ENCODE data around the gene PCDH20.
"Not testable (repeated sequence)": the region's sequence is repeated elsewhere in the genome, so short reads cannot be mapped to it uniquely, and the experiment has no call there.

PCDH20 gene, protein sequence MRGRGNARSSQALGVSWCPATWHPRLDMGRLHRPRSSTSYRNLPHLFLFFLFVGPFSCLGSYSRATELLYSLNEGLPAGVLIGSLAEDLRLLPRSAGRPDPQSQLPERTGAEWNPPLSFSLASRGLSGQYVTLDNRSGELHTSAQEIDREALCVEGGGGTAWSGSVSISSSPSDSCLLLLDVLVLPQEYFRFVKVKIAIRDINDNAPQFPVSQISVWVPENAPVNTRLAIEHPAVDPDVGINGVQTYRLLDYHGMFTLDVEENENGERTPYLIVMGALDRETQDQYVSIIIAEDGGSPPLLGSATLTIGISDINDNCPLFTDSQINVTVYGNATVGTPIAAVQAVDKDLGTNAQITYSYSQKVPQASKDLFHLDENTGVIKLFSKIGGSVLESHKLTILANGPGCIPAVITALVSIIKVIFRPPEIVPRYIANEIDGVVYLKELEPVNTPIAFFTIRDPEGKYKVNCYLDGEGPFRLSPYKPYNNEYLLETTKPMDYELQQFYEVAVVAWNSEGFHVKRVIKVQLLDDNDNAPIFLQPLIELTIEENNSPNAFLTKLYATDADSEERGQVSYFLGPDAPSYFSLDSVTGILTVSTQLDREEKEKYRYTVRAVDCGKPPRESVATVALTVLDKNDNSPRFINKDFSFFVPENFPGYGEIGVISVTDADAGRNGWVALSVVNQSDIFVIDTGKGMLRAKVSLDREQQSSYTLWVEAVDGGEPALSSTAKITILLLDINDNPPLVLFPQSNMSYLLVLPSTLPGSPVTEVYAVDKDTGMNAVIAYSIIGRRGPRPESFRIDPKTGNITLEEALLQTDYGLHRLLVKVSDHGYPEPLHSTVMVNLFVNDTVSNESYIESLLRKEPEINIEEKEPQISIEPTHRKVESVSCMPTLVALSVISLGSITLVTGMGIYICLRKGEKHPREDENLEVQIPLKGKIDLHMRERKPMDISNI

DNA sequence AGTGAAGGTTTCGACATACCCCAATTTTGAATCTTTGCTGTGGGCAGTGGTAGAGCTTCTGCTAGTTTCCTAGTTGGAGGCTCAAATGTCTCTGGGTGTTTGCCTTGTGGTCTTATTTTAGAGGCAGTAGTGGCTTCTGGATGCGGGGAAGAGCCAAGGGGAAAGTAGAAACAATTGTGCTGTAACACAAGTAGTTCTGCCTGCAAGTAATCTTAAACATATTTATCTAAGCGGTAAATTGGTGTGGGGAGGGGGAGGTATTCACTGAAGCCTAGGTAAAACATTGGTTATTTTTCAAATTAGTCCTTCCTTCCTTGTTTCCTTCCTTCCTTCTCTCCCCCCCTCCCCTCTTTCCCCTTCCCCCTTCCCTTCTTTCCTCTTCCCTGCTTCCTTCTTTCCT is at the start of gene PCDH20:
PCDH20 (minus strand) TSS at position 101 of the 400 bp plus-strand sequence. CDS start 691 bp downstream, outside the sequence.
- no peak for DNase-seq

DNA sequence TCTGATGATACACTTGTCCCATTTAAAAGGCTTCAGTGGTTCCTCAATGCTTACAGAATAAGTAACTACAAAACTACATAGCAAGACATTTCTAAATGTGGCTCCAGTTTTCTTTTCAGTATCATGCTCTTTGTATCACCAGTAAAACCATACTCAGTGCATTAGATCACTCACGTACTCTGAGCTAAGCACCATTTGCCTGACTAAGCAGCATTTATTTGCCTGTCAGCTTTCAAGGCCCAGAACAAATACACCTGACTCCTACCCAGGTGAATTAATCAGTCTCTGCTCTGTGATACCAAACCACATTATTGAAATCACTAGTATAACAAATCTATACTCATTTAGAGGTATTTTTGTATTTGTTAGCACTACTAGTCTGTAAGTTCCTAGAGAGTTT is 47.4 kb upstream of the PCDH20 start:
- no peak for DNase-seq

DNA sequence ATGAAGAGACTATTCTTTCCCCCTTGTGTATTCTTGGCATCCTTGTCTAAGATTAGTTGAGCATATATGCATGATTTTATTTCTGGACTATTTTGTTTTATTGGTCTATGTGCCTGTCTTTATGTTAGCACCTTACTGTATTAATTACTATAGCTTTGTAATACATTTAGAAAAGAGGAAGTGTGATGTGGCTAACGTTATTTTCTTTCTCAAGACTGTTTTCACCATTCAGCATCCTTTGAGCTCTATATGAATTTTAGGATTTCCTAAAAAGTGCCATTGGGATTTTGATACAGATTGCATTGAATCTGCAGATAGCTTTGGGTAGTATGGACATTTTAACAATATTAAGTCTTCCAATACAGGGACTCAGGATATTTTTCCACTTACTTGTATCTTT is 37.5 kb upstream of the PCDH20 start:
- DNase-seq: no peak

DNA sequence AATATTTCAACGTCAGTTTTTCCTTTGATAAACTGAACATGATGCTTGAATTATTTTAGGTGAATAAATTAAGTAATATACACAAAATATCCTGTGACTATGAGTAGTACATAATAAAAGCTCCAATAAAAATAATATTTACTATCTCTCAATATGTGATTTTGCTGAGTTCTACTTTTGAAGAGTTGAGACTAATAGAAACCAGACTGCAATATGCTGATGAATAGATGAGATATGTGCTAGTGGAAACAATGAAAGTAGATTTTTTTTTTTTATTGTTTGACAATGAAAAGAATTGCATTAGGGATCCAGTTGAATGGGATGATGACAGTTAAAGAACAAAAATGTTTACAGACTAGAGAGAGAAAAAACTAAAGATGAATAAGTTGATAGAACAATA is 16.4 kb upstream of the PCDH20 start:
- no peak for DNase-seq

DNA sequence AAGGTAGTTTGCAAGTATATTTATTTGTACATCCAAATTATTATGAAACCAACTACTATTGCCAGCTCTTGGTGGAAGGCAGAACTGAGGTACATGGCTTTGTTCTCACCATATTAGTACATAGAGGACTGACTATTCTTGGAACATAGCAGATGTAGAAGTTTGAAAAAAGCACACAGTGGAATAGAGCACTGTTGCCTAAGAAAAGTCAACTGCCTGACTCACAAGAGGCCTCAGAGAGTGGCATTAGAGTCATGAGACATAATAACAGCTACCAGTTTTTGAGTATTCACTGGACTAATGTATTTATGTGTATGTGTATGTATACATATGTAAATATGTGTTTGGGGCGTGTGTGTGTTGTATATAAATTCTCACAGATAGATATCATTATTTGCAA is 8.3 kb upstream of the PCDH20 start:
- no peak for DNase-seq

DNA sequence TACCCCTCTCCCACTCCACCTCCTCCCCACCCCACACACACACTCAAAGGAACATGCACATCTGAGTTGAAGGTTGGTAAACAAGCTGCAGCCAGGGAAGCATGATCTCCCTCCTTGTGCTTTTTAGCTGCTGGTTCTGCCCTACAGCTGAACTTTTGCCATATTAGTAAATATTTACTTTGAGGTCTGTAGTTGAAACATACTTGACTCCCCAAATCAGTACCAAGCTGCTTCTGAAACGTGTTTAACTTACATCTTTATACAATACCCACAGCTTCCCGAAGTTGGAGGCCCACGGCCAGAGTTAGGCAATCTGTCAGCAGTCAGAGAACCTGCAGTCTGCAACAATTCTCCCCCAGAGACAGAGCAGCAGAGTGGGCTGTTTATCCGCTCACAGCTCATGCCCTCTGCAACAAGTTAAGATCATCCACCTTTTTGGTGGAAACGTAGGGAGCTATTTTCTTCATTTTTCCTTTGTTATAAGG is 1.5 kb upstream of the PCDH20 start:
- no peak for DNase-seq

DNA sequence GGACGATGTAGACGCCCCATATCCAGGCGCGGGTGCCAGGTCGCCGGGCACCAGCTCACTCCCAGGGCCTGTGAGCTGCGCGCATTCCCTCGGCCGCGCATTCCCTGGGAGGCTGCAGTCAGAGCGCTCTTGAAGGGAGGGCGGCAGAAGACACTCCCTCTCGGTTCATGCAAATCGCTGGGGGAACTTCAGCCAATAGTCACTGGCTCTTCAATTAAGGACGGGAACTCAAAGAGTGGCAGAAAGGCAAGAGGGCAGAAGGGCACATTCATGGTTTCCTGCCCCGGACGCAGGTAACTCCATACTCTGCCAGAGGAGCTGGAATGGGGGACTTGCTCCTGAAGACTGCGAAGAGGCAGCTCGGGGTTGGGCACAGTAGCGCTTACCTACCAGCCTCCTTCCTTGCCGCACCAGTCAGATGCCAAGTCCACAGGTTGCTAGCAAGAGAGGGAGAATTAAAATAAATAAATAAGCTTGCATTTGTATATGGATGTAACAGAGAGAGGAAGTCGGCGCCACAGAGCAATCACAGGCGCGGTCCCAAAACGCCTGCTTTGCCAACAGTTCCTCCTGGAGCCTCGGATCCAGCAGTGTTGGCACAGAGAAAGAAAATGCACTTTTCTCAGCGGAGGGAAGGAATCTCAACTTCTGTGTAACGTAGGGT is 459 bp downstream of the PCDH20 start:
- no peak for DNase-seq

DNA sequence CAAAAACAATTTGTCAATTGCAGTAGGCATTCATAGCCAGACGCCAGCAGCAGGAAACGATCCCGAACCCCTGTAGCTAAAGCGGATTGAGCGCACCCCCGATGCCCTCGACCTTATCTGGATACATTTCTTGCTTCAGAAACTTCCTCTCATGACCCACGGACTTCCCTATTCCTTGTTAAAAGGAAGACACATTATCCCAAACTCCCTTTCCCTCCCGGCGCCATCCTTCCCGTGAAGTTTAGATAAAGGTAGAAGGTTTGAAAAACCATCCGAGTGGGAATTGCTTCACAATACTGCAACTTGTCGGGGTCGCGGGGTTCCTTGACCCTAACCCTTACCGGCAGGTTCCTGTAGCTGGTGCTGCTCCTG is 977 bp downstream of the PCDH20 start:
- no peak for DNase-seq

DNA sequence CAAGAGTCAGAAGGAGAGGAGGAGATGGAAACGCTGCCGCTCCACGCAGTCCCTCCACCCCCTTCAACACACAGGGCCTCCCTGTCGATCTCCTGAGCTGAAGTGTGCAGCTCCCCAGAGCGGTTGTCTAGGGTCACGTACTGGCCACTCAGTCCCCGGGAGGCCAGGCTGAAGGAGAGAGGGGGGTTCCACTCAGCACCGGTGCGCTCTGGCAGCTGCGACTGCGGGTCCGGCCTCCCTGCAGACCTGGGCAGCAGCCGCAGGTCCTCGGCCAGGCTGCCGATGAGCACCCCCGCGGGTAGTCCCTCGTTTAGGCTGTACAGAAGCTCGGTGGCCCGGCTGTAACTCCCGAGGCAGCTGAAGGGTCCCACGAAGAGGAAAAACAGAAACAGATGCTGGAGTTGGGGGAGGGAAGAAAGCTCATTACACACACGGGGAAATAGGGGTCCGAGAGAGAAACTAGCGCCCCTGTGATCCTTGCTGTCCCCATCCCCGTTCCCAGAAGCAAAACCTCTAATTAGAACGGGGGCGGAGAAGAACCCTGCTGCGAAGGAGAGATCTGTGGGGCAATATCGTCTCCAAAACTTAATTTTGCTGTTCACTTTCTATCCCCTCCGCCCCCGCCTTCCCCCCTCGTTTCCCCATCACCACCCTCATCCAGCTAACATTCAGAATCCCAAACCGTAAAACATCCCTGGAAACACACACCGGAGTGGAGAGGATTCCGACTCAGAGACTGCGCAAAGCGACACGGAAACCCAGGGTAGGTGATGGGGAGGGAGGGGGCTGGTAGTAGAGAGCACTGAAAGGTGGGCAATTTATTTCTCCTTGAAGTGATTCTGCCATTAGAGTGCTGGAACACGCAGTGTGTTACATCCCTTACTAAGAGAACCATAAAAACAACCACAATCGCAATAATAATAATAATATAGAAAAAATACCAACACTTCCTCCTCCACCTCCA is 1.8 kb downstream of the PCDH20 start:
- no peak for DNase-seq

DNA sequence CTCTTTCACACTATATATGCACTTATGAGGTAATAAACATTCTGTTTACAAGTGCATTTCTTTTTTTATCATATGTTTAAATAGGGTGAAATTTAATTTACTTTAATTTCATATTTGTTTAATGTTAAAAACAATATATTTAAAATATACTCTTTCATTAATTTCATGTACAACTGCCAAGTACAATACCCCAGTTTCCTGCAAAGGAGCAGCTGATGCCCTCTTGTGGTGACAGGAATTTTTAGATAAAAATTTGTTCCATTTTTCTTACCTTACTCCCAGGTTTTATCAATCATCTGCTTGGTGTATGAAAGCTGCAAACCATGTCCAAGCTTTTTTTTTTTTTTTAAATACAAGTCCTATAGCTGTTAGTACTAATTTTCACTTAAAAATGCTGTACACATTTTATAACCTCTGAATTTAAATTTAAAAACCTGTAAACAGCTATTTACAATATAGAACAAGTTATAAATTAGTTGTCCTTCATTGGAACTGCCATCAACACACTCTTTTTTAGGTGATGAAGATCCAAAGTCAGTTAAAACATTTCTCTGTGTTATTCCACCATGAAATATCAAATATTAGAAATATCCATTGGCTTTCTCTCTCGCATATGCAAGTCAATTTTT is 4.9 kb downstream of the PCDH20 start:
- no peak for DNase-seq

DNA sequence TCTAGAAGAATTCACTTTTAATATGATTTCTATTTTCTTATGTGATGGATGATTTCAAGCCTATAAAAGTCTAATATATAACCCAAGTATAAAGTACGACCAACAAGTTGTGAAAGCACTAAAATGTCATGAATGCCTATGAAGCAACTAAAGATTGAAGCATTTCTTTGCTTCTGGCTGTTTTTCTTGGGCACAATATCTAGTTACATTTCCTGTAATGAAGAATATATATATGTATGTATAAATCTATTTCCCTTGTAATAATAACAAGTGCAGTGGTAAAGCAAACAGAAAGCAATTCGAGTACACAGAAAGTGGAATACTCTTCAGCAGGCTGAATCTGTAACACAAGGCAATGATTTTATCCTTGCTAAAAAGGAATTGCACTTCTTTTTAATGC is 5.4 kb downstream of the PCDH20 start:
- DNase-seq: no peak

DNA sequence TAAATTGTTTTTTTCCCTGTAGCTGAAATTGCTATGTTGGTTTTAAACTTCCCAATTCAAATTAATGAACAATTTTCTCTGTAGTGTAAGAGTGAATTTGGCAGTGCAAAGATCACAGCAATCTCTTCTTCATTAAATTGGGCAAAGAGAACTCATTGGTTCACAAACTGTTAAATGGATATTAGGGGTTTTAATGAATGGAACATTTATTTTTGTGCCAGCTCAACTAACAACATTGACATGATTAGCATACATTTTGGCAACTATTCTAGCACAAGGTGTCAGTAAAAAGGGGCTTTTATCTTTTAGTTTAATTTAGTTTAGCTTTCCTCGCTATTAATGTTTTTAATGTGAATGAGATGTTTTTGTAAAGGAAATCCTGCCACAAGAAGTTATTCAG is 7.1 kb downstream of the PCDH20 start:
- DNase-seq: no peak

DNA sequence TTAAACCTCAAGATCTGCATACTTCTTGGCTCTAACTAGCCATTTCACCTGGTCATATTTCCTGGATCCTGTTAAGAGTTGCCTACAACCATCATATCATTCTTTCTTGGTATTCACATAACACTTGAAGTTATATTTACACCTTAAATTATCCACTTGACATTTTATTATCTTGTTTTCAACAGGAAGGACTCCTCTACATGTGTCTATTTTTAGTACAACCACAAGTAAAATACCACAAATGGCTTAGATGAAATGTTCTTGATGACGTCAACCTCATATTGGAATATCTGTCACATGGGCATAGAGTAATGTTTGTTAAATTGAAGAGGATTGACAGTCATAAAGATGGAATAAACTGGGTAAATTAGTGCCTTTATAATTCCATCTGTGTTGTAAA is 9.4 kb downstream of the PCDH20 start:
- DNase-seq: no peak

DNA sequence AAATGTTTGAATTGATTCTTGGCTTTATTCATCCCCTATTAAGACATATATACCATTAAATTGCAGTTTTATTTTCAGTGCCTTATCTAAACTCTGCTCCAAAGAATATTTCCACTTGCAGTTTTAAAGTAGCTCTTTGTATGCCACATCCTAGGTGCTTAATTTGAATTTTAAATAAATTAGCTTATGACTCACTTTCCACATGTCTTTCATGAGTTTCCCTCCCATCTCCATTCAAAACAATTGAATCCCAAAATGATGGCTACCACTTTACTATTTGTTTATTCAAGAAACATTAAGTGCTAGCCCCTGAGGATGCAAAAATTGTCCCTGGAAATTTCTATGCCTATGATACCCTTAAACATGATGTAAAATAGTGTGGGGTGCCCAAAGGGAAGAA is 19.5 kb downstream of the PCDH20 start:
- DNase-seq: no peak

DNA sequence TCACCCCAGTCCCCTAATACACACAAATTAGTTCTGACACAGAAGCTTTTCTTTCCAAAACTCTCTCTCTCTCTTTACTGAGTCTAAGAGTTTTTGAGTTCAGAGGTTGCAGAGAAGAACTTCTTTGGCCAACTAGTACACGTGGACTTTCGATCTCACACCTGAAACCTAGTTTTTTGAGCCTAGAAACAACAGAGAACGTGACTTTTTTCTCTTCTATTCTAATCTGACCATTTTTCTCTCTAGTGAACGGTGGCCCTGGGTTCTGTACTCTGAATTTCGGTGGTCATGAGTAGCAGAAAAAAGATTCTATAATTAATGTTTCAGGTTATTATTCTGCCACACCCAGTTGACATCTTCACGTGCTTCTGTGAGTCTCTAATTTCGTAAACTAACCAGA is 24.2 kb downstream of the PCDH20 start:
- no peak for DNase-seq

DNA sequence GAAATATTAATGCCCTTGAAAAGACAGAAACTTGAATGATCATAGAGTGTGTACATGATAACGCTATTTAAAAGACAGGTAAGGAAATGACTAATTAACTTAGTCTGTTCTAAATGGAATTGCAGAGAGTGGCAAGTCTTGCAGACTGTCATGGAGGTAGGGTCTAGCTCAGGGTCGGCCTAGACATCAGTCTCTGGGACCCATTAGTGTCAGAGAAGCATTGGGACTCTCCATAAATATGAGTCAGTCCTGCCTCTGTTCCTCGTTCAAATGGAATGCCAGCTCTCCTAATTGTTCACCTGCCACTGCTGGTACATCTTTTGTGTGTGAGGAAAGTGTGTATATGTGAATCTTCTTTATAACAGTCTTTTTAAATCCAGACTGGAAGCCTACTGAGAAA is 28.0 kb downstream of the PCDH20 start:
- DNase-seq: no peak

DNA sequence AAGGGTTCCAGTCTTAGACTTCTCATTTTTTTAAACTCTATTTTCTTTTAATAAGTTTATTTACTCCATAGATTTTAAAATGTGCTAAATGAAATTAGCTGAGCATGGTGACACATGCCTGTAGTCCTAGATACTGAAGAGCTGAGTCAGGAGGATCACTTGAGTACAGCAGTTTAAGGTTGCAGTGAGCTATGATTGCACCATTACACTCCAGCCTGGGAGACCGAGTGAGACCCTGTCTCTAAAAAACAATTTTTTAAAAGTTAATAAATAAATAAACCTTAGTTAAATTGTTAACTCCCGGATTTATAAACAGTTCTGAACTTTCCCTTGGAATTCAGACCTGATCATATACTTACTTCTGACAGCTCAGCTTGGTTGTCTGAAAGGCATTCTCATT is 32.5 kb downstream of the PCDH20 start:
- DNase-seq: no peak

DNA sequence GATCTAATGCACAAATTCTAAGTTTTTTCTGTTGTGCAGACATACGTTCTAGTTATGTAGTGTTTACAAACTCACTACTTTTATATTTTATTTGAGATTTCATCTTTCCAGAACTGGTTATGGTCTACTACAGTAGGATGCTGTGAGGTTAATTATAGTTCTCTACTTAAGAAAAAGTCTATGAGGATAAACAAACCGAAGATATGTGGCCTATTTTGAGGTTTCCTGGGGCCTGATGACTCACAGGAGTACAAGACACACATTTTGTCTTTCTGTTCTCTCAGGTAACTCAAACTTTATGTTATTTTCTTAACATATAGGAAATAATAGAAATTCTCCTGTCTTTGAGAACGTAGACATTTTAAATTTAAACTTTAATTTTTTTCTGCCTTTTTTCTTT is 45.1 kb downstream of the PCDH20 start:
- DNase-seq: no peak

DNA sequence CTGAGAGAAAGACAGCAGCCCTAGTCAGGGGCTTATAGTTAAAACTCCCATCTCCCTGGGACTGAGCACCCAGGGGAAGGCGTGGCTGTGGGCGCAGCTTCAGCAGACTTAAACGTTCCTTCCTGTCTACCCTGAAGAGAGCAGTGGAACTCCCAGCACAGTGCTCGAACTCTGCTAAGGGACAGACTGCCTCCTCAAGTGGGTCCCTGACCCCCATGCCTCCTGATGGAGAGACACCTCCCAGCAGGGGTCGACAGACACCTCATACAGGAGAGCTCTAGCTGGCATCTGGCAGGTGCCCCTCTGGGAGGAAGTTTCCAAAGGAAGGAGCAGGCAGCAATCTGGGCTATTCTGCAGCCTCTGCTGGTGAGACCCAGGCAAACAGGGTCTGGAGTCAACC is 51.0 kb downstream of the PCDH20 start:
- DNase-seq: not testable (repeated sequence)

DNA sequence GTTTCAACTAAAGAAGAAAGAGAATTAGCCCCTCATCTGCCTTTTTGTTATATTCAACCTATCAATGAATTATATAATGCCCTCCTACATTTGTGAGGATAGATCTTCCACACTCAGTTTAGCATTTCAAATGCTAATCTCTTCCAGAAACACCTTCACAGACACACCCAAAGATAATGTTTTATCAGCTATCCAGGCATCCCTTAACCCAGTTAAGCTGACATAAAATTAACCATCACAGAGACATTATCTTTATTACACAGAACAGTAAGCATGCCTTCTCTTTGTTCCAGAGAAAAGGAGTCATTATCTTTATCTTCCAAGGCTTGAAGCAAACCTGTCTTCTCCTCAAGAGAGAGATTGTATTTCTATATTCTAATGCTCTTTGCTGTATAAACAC is 53.1 kb downstream of the PCDH20 start:
- no peak for DNase-seq
